ENCODE data around the gene RGL4.
"Not testable (repeated sequence)": the region's sequence is repeated elsewhere in the genome, so short reads cannot be mapped to it uniquely, and the experiment has no call there.

The RGL4 gene

DNA sequence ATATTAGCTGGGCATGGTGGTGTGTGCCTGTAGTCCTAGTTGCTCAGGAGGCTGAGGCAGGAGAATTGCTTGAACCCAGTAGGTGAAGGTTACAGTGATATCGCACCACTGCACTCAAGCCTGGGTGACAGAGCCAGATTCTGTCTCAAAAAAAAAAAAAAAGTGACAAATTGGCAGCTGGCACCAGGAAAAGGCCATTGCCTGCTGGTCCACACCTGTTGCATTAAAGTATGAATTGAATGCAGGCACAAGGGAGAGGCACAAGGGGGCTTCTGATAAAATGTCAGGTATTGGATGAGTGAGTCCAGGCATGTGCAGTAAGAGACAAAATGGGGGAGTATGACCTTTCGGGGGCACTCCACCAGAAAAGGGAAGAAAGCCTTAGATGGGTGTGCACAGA is 31.9 kb downstream of the RGL4 start:
- Histone ChIP-seq H3K36me3 (ENCODE audit: control insufficient read depth, low read depth, low read length) (no peaks in the 10 kb centered on the region), H3K27ac (ENCODE audit: low read length) (no peak overlapping the region), H3K9ac (ENCODE audit: low read length) (no peak overlapping the region), H3K9me3 (ENCODE audit: control insufficient read depth, low read depth, low read length) (no peaks in the 10 kb centered on the region), H3K4me1 (ENCODE audit: control insufficient read depth, low read depth, low read length) (no peaks in the 10 kb centered on the region), H3K4me3 (ENCODE audit: low read length) (no peak overlapping the region), H3K27me3 (ENCODE audit: control insufficient read depth, insufficient read depth, low read length) (no peaks in the 10 kb centered on the region)

DNA sequence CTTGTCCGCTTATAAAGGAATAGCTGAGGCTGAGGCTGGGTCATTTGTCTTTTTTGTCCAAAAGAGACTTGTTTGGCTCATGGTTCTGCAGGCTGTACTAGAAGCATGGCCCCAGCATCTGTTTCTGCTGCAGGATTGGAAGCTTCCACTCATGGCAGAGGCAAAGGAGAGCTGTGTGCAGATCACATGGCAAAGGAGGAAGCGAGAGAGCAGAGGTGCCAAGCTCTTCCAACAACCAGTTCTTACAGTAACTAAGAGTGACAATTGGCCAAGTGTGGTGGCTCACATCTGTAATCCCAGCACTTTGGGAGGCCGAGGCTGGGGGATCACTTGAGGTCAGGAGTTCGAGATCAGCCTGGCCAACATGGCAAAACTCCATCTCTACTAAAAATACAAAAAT is 37.3 kb downstream of the RGL4 start:
- not testable (repeated sequence) for H3K9me3 ChIP-seq (ENCODE audit: control insufficient read depth, low read depth, low read length); H3K27ac ChIP-seq (ENCODE audit: low read length); H3K4me1 ChIP-seq (ENCODE audit: control insufficient read depth, low read depth, low read length); H3K36me3 ChIP-seq (ENCODE audit: control insufficient read depth, low read depth, low read length); H3K4me3 ChIP-seq (ENCODE audit: low read length); H3K27me3 ChIP-seq (ENCODE audit: control insufficient read depth, insufficient read depth, low read length); H3K9ac ChIP-seq (ENCODE audit: low read length)

DNA sequence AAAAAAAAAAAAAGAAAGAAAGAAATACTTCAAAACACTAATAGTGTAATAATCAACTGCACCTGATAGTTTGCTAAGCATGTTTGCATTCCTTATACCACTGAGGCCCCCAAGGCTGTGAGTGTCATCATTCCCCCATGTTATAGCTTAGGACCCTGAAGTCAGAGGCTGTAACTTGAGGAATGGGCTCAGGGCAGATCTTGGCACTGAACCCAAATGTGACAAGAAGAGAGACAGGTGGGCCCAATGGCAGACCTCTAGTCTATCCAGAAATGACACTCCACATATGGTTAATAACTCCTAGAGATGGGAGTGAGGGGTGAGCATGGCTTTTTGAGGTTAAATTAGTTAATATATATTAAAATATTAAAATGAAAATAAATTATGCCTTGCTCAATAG is 46.9 kb downstream of the RGL4 start:
- Histone ChIP-seq H3K9ac (ENCODE audit: low read length) (no peak overlapping the region), H3K4me1 (ENCODE audit: control insufficient read depth, low read depth, low read length) (no peaks in the 10 kb centered on the region), H3K27ac (ENCODE audit: low read length) (no peak overlapping the region), H3K9me3 (ENCODE audit: control insufficient read depth, low read depth, low read length) (no peaks in the 10 kb centered on the region), H3K4me3 (ENCODE audit: low read length) (no peak overlapping the region), H3K36me3 (ENCODE audit: control insufficient read depth, low read depth, low read length) (no peaks in the 10 kb centered on the region), H3K27me3 (ENCODE audit: control insufficient read depth, insufficient read depth, low read length) (no peaks in the 10 kb centered on the region)

DNA sequence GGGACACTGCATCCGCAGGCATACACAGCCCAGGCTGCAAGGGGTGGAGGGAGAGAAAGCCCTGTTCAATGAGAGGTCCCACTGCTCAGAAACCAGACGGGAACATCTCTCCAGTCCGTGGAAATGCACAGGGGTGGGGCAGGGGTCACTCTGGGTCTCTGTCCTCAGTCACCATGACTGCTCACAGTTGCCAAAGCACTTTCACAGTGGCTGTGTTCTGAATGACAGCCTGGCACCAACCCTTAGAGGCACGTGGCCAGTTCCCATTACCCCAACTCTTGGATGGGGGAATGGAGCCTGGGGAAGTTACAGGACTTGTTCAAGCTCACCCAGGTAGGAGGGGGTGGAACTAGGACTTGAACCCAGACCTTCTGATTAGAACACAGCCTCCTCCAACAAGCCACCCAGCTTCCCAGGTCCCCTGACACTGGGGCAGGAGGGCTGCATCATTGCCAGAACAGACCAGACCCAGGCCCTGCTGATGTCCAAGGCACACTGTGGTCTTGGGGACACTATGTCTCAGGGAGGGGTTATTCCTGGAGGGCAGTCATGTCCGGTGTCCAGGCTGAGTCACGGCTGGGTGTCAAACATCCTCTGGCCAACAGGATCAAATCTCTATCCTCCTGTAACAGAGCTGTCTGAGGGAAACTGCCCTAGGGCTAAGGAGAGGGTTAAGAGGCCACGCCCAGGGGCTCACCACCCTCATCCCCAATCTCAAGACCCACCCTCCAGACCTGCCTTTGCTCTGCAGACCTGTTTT is 51.9 kb downstream of the RGL4 start:
- H3K27me3 ChIP-seq (ENCODE audit: control insufficient read depth, insufficient read depth, low read length): no peaks in the 10 kb centered on the region
- no peak overlapping the region for H3K4me3 ChIP-seq (ENCODE audit: low read length)
- no peaks in the 10 kb centered on the region for H3K4me1 ChIP-seq (ENCODE audit: control insufficient read depth, low read depth, low read length)
- no peaks in the 10 kb centered on the region for H3K9me3 ChIP-seq (ENCODE audit: control insufficient read depth, low read depth, low read length)
- no peak overlapping the region for H3K27ac ChIP-seq (ENCODE audit: low read length)
- peaks cover 16% of the 10 kb centered on the region for H3K36me3 ChIP-seq (ENCODE audit: control insufficient read depth, low read depth, low read length)
- no peak overlapping the region for H3K9ac ChIP-seq (ENCODE audit: low read length)

DNA sequence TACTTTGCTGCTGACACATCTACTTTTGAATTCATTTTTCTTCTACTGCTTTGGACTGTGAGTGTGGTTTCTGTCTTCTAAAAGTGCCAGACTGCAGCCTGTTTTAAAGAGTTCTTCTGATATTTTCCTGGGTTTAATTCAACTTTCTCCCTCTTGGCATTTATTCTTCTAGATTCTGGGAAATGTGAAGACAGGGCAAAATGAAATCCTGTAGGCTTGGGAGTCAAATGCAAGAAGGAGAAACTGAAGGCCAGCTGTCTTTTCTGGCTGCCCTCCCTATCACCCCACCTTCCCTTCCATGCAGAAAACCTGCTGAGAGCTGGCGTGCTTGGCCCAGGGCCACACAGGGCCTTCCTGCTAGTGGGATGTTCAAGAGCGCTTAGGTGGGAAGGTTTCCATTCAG is 52.5 kb downstream of the RGL4 start:
- Histone ChIP-seq H3K4me3 (ENCODE audit: low read length) (no peak overlapping the region), H3K4me1 (ENCODE audit: control insufficient read depth, low read depth, low read length) (no peaks in the 10 kb centered on the region), H3K9me3 (ENCODE audit: control insufficient read depth, low read depth, low read length) (no peaks in the 10 kb centered on the region), H3K27ac (ENCODE audit: low read length) (no peak overlapping the region), H3K36me3 (ENCODE audit: control insufficient read depth, low read depth, low read length) (peaks cover 16% of the 10 kb centered on the region), H3K9ac (ENCODE audit: low read length) (no peak overlapping the region), H3K27me3 (ENCODE audit: control insufficient read depth, insufficient read depth, low read length) (no peaks in the 10 kb centered on the region)

DNA sequence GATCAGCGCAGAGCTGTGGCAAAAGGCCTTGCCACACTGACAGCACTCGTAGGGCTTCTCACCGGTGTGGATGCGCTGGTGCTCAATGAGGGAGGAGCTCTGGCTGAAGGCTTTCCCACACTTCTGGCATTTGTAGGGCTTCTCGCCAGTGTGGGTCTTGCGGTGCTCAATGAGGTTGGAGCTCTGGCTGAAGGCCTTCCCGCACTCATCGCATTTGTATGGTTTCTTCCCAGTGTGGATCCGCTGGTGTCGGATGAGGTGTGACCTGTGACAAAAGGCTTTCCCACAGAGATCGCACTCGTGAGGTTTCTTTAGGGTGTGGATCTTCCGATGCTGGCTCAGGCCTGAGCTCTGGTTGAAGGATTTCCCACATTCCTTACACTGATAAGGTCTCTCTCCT is 53.2 kb downstream of the RGL4 start:
- Histone ChIP-seq H3K36me3 (ENCODE audit: control insufficient read depth, low read depth, low read length) (peaks cover 16% of the 10 kb centered on the region), H3K9me3 (ENCODE audit: control insufficient read depth, low read depth, low read length) (no peaks in the 10 kb centered on the region), H3K27me3 (ENCODE audit: control insufficient read depth, insufficient read depth, low read length) (no peaks in the 10 kb centered on the region), H3K9ac (ENCODE audit: low read length) (no peak overlapping the region), H3K4me1 (ENCODE audit: control insufficient read depth, low read depth, low read length) (no peaks in the 10 kb centered on the region), H3K4me3 (ENCODE audit: low read length) (no peak overlapping the region), H3K27ac (ENCODE audit: low read length) (no peak overlapping the region)

DNA sequence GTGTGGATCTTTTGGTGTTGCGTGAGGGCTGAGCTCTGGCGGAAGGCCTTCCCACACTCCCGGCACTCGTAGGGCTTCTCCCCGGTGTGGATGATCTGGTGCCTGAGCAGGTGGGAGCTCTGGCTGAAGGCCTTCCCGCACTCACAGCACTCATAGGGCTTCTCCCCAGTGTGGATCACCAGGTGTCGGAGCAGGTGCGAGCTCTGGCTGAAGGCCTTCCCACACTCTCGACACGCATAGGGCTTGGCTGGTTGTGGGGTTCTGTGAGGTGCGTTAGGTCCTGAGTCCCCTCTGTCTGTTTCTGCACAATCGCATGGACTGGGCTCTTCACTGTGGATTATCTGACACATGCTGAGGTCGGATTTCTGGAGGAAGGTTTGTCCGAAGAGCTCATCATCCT is 53.7 kb downstream of the RGL4 start:
- Histone ChIP-seq H3K9ac (ENCODE audit: low read length) (no peak overlapping the region), H3K4me3 (ENCODE audit: low read length) (no peak overlapping the region), H3K27me3 (ENCODE audit: control insufficient read depth, insufficient read depth, low read length) (no peaks in the 10 kb centered on the region), H3K4me1 (ENCODE audit: control insufficient read depth, low read depth, low read length) (no peaks in the 10 kb centered on the region), H3K9me3 (ENCODE audit: control insufficient read depth, low read depth, low read length) (no peaks in the 10 kb centered on the region), H3K27ac (ENCODE audit: low read length) (no peak overlapping the region), H3K36me3 (ENCODE audit: control insufficient read depth, low read depth, low read length) (peaks cover 16% of the 10 kb centered on the region)

DNA sequence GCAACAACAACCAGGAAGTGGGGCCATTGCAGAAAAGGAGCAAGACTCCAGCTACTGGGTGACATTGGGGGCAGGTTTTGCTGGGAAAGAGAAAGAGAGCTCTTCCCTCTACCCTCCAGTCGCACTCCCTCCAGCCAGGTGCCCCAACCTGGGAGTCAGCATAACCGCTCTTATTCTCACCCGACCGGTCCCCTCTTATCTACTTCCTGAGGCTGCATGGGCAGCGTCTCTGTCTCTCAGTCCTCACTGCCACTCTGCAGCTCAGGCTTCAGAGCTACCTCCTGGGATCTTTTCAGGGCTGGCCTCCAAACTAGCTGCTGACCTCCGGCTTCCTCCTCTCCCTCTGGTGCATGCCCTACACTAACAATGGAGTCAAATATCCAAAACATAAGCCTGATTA is 55.0 kb downstream of the RGL4 start:
- no peaks in the 10 kb centered on the region for H3K9me3 ChIP-seq (ENCODE audit: control insufficient read depth, low read depth, low read length)
- H3K36me3 ChIP-seq (ENCODE audit: control insufficient read depth, low read depth, low read length): peaks cover 16% of the 10 kb centered on the region
- no peaks in the 10 kb centered on the region for H3K27me3 ChIP-seq (ENCODE audit: control insufficient read depth, insufficient read depth, low read length)
- no peak overlapping the region for H3K4me3 ChIP-seq (ENCODE audit: low read length)
- no peak overlapping the region for H3K27ac ChIP-seq (ENCODE audit: low read length)
- no peaks in the 10 kb centered on the region for H3K4me1 ChIP-seq (ENCODE audit: control insufficient read depth, low read depth, low read length)
- H3K9ac ChIP-seq (ENCODE audit: low read length): no peak overlapping the region
